Keratinocyte (primary cell): ENCODE results near the gene SUFU. TPM values are rescaled to one million over a fixed set of nuclear protein-coding genes. Genes with fewer than 3 reads are reported as not detected.

Experiments used
- DNase-seq: peaks from one replicate; pipeline ENCODE4 v3.0.0-alpha.2; 2011; ENCODE audit warnings: low read depth, missing footprints, low spot score
- FAIRE-seq: peaks from 2 replicates; lab custom pipeline; 2011; peaks lifted over from hg19 to GRCh38; lab: Jason Lieb, UNC
- H2AFZ ChIP-seq: 2 replicates; pipeline ENCODE4 v1.6.0; 2012; ENCODE audit warnings: low read length, control low read depth, inconsistent platforms; ENCODE audit not compliant: control insufficient read depth
- H3K27ac ChIP-seq: 2 replicates; pipeline ENCODE4 v1.5.1; 2011; ENCODE audit warnings: low read length; ENCODE audit not compliant: control insufficient read depth, insufficient read depth
- H3K27me3 ChIP-seq: 3 replicates; pipeline ENCODE4 v1.6.0; 2011; ENCODE audit warnings: low read length; ENCODE audit not compliant: control insufficient read depth, insufficient read depth; ENCODE audit errors: extremely low read depth
- H3K36me3 ChIP-seq, 2 experiments: 2 replicates in 1 of 2; 3 replicates in 1 of 2; pipeline ENCODE4 v1.5.1; 2011; ENCODE audit warnings: low read length in 2 of 2, mild to moderate bottlenecking in 1 of 2; ENCODE audit not compliant: control insufficient read depth in 2 of 2, insufficient read depth in 2 of 2; ENCODE audit errors: extremely low read depth in 1 of 2
- H3K4me1 ChIP-seq: 3 replicates; pipeline ENCODE4 v1.5.1; 2011; ENCODE audit warnings: low read length; ENCODE audit not compliant: control insufficient read depth, insufficient read depth; ENCODE audit errors: extremely low read depth
- H3K4me2 ChIP-seq: 3 replicates; pipeline ENCODE4 v1.6.0; 2011; ENCODE audit warnings: low read depth, low read length; ENCODE audit not compliant: control insufficient read depth, insufficient read depth; ENCODE audit errors: extremely low read depth
- H3K4me3 ChIP-seq, 3 experiments: fragments of 200-600 bp in 1 of 3; sonication (generic) in 1 of 3; 2 replicates in 2 of 3; 3 replicates in 1 of 3; pipeline ENCODE4 v1.5.1; 2011 to 2016; ENCODE audit warnings: low read length in 3 of 3, mild to moderate bottlenecking in 3 of 3, control low read depth in 2 of 3, inconsistent platforms in 1 of 3, low read depth in 1 of 3, mixed read lengths in 1 of 3, mixed run types in 1 of 3, moderate library complexity in 1 of 3; ENCODE audit not compliant: control insufficient read depth in 2 of 3, insufficient read depth in 2 of 3; ENCODE audit errors: extremely low read depth in 1 of 3
- H3K79me2 ChIP-seq: 2 replicates; pipeline ENCODE4 v1.6.0; 2012; ENCODE audit warnings: low read length; ENCODE audit not compliant: control insufficient read depth, insufficient read depth
- H3K9ac ChIP-seq: 3 replicates; pipeline ENCODE4 v1.6.0; 2011; ENCODE audit warnings: low read length; ENCODE audit not compliant: control insufficient read depth, insufficient read depth; ENCODE audit errors: extremely low read depth
- H3K9me1 ChIP-seq: 3 replicates; pipeline ENCODE4 v1.6.0; 2011; ENCODE audit warnings: low read length; ENCODE audit not compliant: control insufficient read depth, insufficient read depth; ENCODE audit errors: extremely low read depth
- H3K9me3 ChIP-seq: 2 replicates; pipeline ENCODE4 v1.5.1; 2012; ENCODE audit warnings: low read depth, low read length; ENCODE audit not compliant: control insufficient read depth
- H4K20me1 ChIP-seq: 3 replicates; pipeline ENCODE4 v1.6.0; 2011; ENCODE audit warnings: low read length; ENCODE audit not compliant: control insufficient read depth, insufficient read depth; ENCODE audit errors: extremely low read depth
- EZH2 ChIP-seq: IDR thresholded peaks from one replicate; pipeline ENCODE4 v1.6.1; 2012; ENCODE audit warnings: inconsistent platforms, mild to moderate bottlenecking, low read length, moderate library complexity
- dilution Hi-C: fragments of 300-500 bp; cut with MboI; formaldehyde crosslinking; loops from one replicate; pipeline ENCODE4 v1.7.0; 2020; ENCODE audit warnings: low sequenced_read_pairs; ENCODE audit not compliant: extremely low pct_ligation_motif_present
- polyA plus RNA-seq, 5 experiments: library from polyadenylated mRNA; depleted of rRNA in 3 of 5; stranded (reverse) in 3 of 5; stranded (forward) in 1 of 5; unstranded in 1 of 5; fragments of >200 nt; gene quantifications; 1 replicate in 1 of 5; 2 replicates in 3 of 5; 3 replicates in 1 of 5; pipeline versions ENCODE4 v1.2.1 to v1.2.3, GENCODE V29; 2011 to 2012; ENCODE audit warnings: missing spikeins in 2 of 5, low read depth in 1 of 5, low replicate concordance in 1 of 5
- TF ChIP-seq, protein P1 (sequence below), 3 experiments: IDR thresholded peaks in 1 of 3; conservative IDR thresholded peaks in 1 of 3; optimal IDR thresholded peaks in 1 of 3; 2 replicates in 2 of 3; 3 replicates in 1 of 3; pipeline versions ENCODE3 to v1.5.1; 2011; ENCODE audit warnings: low read length in 3 of 3, mild to moderate bottlenecking in 3 of 3, moderate library complexity in 2 of 3, control low read depth in 1 of 3, inconsistent platforms in 1 of 3; ENCODE audit not compliant: insufficient read depth in 2 of 3; ENCODE audit errors: extremely low read depth in 1 of 3

The SUFU gene
- polyA plus RNA-seq, 1 donor (not counting 4 experiments of a cell fraction or from before 2014, with no cell fraction given) = 3.7 TPM

DNA sequence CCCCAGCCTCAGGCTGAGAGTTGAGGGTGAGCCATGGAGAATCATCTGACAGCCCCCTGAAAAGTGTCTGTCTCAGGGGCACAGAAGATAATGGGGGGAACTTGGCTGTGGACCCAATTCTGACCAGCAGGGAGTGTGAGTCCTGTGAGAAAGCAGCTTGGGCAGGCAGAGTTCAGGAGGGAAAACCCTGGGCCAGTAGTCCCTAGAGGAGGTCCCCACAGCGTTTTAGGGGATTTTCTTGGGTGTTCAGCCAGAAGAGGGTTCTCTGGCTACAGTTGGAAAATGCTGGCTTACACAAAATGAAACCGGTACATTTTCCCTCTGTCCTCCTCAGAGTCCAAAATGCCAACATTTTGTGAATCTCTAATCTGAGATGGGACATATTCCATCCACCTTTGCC is 104.7 kb downstream of the SUFU start:
- Histone ChIP-seq H3K4me2 (no peak overlapping the region), H3K9ac (no peak overlapping the region), H3K36me3 (peaks cover 0 to 3% of the 10 kb centered on the region in 2 experiments), H3K9me3 (no peaks in the 10 kb centered on the region), H3K4me1 (peaks cover 28% of the 10 kb centered on the region), H3K4me3 (no peak overlapping the region), H3K27me3 (no peaks in the 10 kb centered on the region), H2AFZ (no peak overlapping the region), H3K9me1 (no peaks in the 10 kb centered on the region), H3K79me2 (no peaks in the 10 kb centered on the region), H3K27ac (no peak overlapping the region), H4K20me1 (no peaks in the 10 kb centered on the region)
- dilution Hi-C loops = no loop called here
- TF ChIP-seq EZH2 = no peak
- TF ChIP-seq, protein P1, sequence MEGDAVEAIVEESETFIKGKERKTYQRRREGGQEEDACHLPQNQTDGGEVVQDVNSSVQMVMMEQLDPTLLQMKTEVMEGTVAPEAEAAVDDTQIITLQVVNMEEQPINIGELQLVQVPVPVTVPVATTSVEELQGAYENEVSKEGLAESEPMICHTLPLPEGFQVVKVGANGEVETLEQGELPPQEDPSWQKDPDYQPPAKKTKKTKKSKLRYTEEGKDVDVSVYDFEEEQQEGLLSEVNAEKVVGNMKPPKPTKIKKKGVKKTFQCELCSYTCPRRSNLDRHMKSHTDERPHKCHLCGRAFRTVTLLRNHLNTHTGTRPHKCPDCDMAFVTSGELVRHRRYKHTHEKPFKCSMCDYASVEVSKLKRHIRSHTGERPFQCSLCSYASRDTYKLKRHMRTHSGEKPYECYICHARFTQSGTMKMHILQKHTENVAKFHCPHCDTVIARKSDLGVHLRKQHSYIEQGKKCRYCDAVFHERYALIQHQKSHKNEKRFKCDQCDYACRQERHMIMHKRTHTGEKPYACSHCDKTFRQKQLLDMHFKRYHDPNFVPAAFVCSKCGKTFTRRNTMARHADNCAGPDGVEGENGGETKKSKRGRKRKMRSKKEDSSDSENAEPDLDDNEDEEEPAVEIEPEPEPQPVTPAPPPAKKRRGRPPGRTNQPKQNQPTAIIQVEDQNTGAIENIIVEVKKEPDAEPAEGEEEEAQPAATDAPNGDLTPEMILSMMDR (optimal IDR thresholded peaks at IDR 0.05 in 1 of 3, IDR thresholded peaks at IDR 0.05 in 1 of 3, conservative IDR thresholded peaks at IDR 0.05 in 1 of 3; ENCODE audit: extremely low read depth in 1 of 3, insufficient read depth in 2 of 3, low read length in 3 of 3) = no peak
- no peak for FAIRE-seq
- DNase-seq = no peak

DNA sequence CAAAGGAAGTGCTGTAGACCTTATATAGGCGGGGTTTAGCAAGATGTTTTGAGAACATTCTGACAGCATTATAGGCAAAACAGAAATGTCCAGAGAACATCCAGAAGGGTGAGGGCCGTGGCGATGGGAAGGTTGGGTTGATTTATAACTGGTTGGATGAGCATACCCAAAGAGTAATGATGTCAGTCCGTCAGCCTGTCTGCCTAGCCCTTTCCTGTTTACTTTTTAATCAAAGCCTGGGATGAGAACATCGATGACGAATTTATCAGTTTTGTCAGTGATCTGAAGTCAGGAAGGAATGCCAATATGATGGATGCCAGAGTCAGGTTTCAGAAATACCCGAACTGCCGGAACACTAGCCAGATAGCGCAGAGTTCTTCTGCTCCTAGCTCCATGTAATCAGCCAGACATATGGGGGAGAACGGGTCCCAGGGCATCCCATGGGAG is 106.7 kb downstream of the SUFU start:
- H3K9me3 ChIP-seq = no peaks in the 10 kb centered on the region
- no peak for DNase-seq
- H3K9ac ChIP-seq = no peak overlapping the region
- H3K4me3 ChIP-seq = no peak overlapping the region
- no peak for FAIRE-seq
- TF ChIP-seq, protein P1 (optimal IDR thresholded peaks at IDR 0.05 in 1 of 3, IDR thresholded peaks at IDR 0.05 in 1 of 3, conservative IDR thresholded peaks at IDR 0.05 in 1 of 3; ENCODE audit: extremely low read depth in 1 of 3, insufficient read depth in 2 of 3, low read length in 3 of 3) = no peak
- no peak for TF ChIP-seq EZH2
- H4K20me1 ChIP-seq = no peaks in the 10 kb centered on the region
- dilution Hi-C loops = no loop called here
- no peaks in the 10 kb centered on the region for H3K9me1 ChIP-seq
- H3K27me3 ChIP-seq = no peaks in the 10 kb centered on the region
- H2AFZ ChIP-seq = no peak overlapping the region
- no peak overlapping the region for H3K4me2 ChIP-seq
- no peaks in the 10 kb centered on the region for H3K79me2 ChIP-seq
- H3K27ac ChIP-seq = no peak overlapping the region
- H3K36me3 ChIP-seq = peaks cover 2 to 3% of the 10 kb centered on the region in 2 experiments
- peaks cover 9% of the 10 kb centered on the region for H3K4me1 ChIP-seq
